Head of caudate nucleus (tissue), 42 donors: ENCODE measurements around the gene SMG6.
A peak's percentile ranks its signal among the peaks of the same experiment; 100 is the strongest.

Experiments used
- DNase-seq, 42 donors: peaks; one replicate each; pipeline versions ENCODE4 v3.0.0 to v3.0.0-alpha.2; 2020 to 2021; ENCODE audit warnings: mixed read lengths in 7 of 42
- intact Hi-C: fragments of 100-400 bp; cut with DNase I; formaldehyde crosslinking; loops from one replicate; pipeline ENCODE4 v1.15.0; 2022

SMG6 gene

DNA sequence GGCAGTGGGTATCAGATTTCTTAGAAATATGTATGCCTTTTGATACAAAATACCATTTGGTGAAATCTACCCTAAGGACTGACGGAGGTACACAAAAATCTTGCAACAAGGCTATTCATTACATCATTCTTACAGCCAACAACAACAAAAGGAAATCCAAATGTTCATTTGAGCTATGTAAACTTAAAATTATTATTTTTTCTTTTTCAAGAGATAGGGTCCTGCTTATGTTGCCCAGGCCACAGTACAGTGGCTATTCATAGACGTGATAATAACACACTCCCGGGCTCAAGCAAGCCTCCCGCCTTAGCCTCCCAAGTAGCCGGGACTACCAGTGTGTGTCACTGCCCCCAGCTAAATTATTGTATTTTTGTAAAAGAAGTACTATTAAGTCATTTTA lies 9.2 kb upstream of the SMG6 start:
- DNase-seq: no peak
- intact Hi-C loops: no loop called here

DNA sequence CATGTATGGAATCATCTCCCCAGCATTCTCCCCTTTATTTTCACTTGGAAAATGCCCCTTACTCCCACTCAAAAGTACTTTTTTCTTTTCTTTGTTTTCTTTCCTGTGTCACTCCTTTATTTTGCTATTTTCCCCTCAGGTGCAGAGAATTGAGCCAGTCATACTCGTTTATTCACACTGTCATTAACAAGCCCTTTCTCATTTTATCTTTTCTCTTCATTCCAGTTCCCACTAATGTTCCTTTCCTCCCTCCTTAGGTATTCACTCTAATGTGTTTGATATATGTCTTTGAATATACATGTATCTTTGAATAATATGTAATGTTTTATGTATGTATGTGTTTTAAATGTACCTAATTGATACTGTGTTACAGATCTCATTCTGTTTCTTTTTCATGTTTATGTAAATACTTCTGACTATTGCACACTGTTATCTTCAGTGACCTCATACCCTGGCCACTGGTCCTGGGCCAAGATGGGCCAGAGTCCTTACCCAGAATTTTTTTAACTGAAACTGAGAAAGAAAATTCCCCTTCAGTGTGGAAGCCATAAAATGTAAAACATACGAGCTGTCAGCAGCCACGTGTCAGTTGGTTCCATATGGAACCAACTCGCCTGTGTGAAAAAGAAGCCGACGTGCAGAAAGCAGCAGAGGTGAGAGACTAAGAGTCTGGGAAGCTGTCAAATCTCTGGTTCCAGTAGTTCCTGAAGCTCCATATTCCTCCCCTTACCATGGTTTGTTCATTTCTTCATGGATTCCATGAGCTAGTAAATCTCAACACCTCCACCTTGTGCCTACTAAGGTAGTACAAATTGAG lies 6.0 kb upstream of the SMG6 start:
- DNase-seq: no peak
- intact Hi-C loops: no loop called here

DNA sequence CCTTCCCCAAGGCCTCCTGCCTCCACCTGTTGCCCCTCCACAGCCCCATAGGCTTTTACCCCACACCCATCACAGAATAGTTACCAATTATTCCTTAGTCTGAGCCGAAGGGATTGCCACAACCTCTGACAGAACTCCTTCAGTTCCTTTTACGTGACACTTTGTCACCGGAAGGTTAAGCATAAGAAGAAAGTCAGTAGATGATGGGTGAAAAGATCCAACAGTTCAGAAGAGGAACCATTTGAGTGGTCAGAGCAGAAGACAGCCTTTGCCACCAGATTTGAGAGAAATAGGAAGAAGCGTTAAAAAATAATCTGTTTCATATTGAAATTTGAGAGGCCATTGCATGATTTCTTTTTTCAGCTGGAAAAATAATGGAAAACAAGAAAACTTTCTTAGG lies 1.3 kb upstream of the SMG6 start:
- intact Hi-C loops: no loop called here
- no peak for DNase-seq

DNA sequence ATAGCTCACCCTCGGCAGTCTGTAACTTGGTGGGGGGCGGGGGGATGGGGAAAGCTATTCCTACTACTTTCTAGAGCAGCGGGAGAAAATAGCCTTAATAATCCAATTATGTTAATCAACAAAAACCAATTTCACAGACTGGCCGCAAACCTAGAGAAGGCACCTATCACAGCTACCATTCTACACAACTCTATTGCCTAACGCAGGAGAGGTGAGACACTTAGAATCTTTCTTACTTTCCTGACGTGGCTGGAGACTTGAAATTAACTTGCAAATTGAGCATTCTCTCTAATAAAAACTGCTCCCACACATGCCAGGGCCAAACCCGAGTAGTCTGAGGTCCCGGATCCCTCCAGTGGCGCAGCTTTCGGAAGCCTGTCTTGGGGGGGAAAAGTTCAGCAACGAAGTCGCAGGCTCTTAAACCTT lies 794 bp downstream of the SMG6 start:
- intact Hi-C loops: no loop called here
- peak in 1 of 42 donors; percentile 5 for DNase-seq

DNA sequence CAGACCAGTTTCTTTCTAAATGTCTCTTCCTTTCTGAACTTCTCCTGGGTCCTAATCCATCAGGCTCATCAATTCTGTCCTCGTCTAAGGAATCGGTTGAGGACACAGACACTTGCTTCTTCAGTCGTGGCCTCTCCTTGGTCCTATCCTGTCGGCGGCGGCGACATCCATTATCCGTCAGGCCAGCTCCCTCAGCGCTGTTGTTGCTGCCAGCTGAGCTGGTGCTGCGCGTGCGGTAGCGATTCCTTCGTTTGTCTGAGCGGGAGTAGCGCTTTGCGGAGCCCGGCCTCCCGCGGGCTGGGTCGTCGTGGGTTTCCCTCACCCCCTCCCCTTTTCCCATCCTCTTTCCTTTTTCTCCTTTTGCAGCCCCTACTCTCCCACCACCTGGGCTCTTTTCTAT lies 3.8 kb downstream of the SMG6 start:
- no peak for DNase-seq
- intact Hi-C loops: no loop called here

DNA sequence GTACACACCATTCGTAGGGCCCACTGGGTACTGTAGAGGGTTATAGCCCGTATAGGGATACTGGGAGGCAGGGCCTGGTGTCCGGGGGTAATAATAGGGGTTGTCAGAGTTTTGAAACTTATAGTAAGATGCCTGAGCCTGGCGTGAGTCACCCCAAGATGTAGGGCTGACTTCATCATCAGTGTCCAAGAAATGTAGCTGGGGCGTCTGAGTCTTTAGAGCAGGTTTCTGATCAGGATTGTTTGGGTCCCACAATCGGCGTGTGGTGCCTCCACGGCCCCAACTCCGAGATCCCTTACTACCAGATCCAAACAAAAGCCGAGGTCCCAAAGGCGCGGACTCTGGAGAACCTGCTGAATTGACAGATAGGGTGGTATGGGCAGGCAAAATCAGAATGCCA lies 4.4 kb downstream of the SMG6 start:
- DNase-seq: no peak
- intact Hi-C loops: no loop called here

DNA sequence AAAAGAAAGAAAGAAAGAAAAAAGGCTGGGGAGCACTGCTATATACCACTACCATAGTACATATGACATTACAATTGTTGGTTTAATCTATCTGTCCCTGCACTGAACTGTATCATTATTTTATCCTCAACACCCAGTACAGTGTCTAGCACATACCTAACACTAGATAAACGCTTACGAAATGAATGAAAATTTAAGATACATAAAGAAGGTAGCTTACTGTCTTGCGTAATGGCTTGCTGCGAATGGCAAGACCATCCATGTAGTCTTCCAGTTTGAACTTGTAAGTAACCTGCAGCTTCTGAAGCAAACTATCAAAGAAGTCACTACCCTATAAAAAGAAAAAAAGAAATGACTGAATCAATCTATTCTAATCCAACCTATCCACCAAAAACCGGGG lies 6.6 kb downstream of the SMG6 start:
- intact Hi-C loops: no loop called here
- DNase-seq: no peak

DNA sequence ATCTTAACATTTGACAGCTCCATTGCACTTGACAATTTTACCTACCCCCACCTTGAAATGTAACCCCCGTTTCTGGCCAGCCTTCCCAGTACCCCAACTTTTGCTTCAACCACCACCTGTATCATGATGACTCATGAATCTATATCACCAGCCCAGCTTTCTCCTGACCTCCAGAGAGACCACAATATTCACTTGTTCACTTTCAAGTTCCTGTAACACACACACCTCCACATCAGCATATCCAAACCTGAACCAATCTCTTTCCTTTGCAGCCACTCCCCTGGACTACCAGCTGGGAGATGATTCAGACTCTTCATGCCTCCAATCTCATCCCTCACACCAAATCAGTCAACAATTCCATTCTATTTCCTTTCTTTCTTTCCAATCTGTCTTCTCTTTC lies 8.0 kb downstream of the SMG6 start:
- DNase-seq: no peak
- intact Hi-C loops: no loop called here

DNA sequence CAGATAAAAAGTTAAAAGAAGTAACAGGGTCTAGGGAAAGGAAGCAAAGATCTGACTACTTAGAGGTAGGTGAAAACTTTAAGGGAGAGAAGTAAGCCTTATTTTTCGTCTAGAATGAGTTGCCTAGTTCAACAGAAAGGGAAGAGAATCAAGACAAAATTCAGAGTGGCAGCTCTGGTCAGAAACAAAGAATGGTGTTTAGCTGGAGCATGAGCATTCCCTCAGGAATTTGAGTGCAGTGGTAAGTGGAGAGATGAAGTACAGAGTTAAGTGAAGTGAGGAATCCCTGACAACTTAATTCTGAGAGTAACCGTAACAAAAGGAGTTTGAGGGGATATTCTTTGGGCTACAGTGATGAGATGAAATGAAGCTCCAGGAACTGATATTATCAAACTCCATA lies 11.5 kb downstream of the SMG6 start:
- DNase-seq: no peak
- intact Hi-C loops: no loop called here

DNA sequence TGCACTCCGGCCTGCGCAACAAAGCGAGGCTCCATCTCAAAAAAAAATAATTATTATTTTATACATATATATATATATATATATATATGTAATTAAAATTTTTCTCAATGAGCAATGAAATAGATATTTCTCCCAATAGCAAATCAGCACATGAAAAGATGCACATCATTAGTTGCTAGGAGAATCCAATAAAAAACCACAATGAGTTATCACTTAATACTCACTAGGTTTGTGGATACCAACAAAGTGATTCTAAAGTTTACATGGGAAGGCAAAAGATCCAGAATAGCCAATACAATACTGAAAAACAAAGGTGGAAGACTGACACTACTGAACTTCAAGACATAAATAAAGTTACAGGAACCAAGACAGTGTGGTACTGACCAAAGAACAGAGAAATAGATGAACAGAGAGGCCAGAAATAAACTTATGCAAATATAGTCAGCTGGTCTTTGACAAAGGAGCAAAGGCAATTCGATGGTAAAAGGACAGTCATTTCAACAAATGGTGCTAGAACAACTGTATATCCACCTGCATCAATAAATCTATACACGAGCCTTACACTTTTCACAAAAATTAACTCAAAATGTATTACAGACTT lies 13.6 kb downstream of the SMG6 start:
- no peak for DNase-seq
- intact Hi-C loops: no loop called here

DNA sequence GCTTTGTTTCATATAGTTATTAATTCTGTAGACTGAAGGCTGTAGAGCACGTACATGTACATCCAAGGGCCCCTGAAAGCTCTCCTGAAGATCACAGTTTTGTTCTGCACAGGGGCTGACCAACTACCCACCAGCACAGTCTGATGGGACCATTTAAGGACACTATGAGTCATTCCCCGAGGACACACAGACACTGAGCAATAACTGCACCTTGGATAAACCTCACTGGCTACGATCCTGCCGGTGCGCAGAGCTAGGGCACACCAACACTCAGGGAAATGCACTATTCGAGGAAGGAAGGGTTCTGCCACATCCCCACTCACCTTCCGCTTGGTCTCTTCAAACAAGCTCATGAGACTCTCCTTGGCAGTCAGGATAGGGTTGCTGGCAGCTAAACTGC lies 20.3 kb downstream of the SMG6 start:
- no peak for DNase-seq
- intact Hi-C loops: no loop called here

DNA sequence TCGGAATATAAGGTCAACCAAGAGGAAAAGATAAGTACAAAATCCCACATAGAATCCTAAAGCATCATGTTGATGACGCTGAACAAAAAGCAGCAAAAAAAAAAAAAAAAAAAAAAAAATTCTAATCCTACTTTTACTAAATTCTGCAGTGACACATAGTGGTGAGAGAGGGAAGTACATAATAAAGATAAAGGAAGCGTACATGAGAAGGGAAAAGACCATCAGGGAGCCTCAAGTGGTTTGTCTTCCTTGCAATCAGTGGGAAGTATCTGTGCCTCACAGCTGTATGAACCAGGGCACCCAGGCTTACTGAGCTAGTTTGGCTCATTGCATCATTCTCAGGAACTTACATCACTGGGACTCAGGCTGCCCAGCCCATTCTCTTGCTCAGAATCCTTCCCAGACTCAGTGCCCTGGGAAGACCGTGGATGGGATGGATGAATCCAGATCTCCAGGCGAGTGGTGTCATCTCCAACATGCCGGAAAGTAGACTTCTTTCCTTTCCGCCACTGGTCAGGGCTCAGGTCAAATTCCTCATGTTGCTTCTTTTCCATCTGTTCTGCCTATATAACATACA lies 21.2 kb downstream of the SMG6 start:
- intact Hi-C loops: no loop called here
- DNase-seq: no peak

DNA sequence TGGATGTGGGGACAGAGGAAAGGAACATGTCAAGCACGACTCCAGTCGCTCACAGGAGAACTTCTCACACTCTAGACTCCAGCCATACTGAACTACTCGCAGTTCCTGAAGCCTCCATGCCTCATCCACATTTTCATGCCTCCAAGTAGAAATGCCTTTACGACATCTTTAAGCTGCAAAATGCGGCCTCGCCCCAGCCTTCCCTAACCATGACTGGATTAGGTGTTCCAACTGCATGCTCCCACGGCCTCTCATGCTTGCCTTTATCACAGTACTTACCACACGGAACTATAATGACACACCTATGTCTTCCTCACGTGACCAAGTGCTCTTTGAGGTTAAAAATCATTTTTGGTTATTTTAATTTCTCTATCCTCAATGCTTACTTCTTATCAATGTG lies 23.9 kb downstream of the SMG6 start:
- intact Hi-C loops: no loop called here
- DNase-seq: no peak

DNA sequence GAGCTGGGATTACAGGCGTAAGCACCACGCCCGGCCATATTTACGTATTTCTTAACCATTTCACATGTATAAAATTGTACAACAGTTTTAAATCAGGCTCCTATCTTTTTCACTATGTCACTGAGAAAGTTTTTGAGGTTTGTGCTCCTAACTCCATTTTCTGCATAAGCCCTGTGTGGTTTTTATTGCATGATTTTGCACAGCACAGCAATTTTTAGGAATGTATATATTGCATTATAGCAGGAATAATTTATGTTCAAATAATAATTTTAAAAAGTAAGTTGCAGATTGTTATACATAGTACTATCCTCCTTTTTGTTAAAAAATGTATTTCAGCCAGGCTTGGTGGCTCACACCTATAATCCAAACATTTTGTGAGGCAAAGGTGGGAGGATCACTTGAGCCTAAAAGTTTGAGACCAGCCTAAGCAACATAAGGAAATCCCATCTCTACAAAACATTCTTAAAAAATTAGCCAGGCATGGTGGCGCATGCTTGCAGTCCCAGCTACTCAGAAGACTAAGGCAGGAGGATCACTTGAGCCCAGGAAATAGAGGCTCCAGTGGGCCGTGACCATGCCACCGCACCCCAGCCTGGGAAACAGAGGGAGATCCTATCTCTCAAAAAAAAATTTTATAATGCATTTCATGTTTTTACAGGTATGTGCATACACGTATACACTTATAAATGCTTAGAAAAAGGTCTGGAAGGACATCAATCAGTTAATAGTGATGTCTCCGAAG lies 26.0 kb downstream of the SMG6 start:
- DNase-seq: no peak
- intact Hi-C loops: no loop called here

DNA sequence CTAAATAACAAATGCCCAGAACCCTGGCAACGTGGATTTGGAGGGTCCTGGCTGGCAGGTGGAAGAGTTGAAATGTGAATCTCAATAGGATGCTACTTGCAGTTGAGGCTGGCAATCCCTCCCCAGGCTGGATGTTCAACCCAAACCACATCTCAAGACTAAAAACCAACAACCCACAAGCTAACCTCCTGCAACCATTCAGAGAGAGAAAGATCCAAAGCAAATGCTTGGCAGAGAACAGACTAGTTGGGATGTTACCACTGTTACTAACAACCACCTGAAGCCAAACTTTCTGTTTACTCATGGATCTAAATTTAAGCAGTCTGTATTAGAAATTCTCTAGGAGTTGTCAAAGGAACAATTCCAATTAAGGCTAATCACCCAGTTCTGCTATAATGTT lies 27.9 kb downstream of the SMG6 start:
- DNase-seq: no peak
- intact Hi-C loops: no loop called here

DNA sequence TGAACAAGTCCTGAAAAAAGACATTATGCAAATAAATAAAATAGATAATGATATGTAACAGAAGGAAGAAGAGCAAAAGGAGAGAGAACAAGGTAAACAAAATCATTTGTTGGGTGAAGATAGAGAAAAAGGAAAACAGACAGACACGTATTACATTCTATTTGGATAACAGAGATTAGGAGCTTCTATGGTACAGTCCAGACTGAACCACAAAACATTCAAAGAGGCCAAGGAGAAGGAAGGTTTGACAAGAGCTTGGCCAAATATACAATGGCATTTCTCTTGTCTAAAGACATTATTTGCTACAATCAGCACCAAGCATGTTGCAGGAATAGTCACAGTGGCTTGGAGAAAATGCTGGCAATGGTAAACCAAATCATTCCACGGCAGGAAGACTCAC lies 29.2 kb downstream of the SMG6 start:
- DNase-seq: no peak
- intact Hi-C loops: no loop called here

DNA sequence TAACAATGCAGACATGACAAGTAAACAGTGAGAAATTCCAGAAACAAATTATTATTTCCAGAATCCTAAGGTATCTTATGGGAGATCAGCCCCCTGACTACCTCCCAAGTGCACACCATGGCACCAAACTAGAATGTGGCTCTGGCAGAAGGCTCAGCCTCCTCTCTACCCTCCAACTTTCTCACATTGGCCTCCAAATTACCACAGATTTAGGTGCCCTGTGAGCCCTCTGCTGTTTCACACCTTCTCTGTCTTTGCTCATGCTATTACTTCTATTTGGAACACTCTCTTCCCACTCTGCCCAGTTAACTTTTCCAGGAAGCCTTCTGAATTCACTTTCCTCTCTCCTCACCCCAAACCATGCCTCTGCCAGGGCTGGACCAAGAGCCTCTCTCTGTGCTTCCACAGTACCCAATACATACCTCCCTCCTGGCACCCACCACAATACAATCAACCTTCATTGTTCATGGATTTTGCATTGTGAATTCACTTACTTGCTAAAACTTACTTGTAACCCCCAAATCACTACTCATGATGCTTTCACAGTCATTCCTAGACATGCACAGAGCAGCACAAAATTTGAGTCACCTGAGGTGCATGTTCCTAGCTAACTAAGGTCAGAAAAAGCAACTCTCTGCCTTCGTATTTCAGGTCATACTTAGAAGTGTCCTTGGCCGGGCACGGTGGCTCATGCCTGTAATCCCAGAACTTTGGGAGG lies 31.4 kb downstream of the SMG6 start:
- intact Hi-C loops: no loop called here
- no peak for DNase-seq

DNA sequence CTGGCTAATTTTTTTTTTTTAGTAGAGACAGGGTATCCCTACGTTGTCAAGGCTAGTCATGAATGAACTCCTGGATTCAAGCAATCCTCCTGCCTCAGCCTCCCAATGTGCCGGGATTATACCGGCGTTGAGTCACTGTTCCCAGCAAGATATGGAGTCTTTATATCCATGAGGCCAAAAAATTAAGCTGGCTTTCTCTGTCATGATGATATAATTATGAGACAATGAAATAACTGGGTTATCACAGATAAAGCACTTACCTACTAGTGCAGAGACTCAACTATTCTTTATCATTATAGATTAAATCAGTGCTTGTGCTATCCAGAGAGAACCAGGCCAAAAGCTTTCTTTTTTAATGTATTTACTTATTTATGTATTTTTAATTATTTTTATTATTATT lies 36.2 kb downstream of the SMG6 start:
- intact Hi-C loops: no loop called here
- no peak for DNase-seq

DNA sequence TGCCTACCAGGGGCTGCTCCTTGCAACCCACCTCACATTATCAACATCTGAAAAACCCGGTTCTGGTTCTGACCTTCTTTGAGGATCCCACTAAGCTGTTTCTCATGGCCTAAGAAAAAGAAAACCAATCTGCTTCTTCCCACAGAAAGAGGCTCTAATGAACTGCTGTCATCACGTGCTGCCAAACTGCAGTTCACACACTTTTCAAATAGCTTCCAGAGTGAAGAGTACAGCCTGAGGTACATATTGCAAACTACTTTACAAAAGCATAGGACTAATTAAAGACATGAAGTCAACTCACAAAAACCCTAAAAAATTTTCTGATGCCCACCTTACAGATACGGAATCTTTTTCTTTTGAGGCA lies 36.7 kb downstream of the SMG6 start:
- intact Hi-C loops: no loop called here
- DNase-seq: no peak
